CD4-positive, alpha-beta T cell treated with Interleukin-15 for 4 hours (primary cell): ENCODE measurements around the gene CHST7.

Experiments
- DNase-seq: peaks from one replicate; pipeline ENCODE4 v3.0.0-alpha.2; 2020; ENCODE audit warnings: low spot score

CHST7 gene

GRCh38 chrX:46573892-46574773 lies 568 bp downstream of the CHST7 start:
- peak; percentile 57 for DNase-seq

DNA sequence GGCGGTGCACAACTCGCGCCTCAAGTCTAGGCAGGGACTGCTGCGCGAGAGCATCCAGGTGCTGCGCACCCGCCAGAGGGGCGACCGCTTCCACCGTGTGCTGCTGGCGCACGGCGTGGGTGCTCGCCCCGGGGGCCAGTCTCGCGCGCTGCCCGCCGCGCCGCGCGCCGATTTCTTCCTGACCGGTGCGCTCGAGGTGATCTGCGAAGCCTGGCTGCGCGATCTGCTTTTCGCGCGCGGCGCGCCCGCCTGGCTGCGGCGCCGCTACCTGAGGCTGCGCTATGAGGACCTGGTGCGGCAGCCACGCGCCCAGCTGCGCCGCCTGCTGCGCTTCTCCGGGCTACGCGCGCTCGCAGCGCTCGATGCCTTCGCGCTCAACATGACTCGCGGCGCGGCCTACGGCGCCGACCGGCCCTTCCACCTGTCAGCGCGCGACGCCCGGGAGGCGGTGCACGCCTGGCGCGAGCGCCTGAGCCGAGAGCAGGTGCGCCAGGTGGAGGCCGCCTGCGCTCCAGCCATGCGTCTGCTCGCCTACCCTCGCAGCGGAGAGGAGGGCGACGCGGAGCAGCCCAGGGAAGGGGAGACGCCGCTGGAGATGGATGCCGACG lies 1.3 kb downstream of the CHST7 start:
- peak; percentile 38 for DNase-seq

DNA sequence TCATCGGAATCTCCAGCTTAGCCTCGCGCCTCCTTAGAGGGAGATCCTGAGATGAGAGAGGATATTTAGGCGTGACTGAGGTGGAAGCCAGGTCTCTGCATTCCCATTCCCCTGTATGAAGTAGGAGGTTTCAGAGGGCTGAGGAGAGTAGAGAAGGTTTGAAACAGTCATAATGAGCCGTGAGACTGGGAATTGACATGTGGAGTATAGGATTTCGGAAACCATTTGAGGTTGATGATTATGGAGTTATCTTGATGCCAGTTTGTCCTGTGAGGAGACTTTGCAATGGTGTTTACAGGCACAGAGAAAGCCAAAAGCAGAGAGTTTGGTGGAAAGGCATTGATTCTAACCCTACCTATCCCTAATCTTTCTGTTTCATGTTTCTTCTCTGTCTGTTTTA lies 2.0 kb downstream of the CHST7 start:
- no peak for DNase-seq

- DNase-seq, result no peak
Observed at GRCh38 chrX:46575991-46576392, 2.4 kb downstream of the CHST7 start.

DNA sequence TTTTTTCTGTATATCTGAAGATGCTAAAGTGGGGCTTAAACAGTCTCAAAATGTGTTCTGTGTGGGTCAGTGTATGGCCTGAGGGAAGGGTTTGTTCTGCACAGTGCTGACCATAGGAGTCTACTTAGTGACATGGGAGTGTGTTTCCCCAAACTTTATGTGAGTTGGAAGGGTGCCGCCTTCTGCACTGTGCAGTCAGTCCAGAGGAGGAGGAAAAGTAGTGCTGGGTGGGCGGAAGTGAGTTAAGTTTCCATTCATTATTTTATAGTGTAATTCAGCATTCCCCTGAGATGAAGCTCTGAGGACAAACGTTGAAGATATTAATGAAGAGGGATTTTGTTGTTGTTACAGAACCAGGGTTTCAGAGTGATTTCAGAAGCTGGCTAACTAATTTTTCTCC lies 2.9 kb downstream of the CHST7 start:
- no peak for DNase-seq

GRCh38 chrX:46577221-46578005 lies 3.8 kb downstream of the CHST7 start:
- DNase-seq, result no peak

- DNase-seq, result no peak
Observed at GRCh38 chrX:46579250-46579649, 5.7 kb downstream of the CHST7 start.

DNA sequence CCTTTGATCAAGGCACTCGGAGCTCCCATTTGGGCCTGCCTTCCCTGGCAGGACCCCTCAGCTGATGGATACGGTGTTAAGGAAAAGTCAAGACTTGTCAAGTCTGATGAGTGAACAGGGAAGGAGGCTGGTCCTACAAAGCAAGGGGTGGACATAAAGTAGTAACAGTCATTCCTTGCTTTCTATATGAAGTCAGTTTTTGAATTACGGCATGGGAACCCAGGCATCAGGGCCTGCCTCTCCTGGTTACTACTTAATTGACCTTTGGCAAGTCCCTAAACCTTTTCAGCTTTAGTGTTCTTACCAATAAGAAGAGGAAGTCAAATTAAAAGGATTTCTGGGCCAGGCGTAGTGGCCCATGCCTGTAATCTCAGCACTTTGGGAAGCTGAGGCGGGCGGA lies 7.0 kb downstream of the CHST7 start:
- no peak for DNase-seq

- DNase-seq, result no peak
Observed at GRCh38 chrX:46582325-46582724, 8.8 kb downstream of the CHST7 start.

DNA sequence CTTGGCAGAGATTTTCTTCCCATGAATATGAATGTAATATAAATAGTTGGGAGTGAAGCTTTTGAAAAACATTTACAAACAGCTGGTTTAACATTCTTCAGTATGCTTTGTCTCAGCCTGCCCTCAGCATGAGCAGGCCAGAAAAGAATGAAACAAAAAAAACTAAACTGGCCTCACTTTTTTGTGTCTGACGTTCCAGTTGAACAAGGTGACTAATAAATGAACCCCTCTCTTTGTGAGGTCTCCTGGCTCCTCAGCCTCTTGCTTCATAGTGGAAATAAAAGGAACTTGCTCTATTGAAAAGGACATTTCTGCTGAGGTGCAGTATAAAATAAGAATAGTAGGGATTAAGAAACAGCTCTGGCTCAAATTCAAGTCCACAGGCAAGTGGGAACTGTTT lies 9.4 kb downstream of the CHST7 start:
- DNase-seq, result no peak

- no peak for DNase-seq
Observed at GRCh38 chrX:46584736-46585135, 11.2 kb downstream of the CHST7 start.

GRCh38 chrX:46587158-46587557 lies 13.6 kb downstream of the CHST7 start:
- DNase-seq, result no peak

- no peak for DNase-seq
Observed at GRCh38 chrX:46587753-46588171, 14.2 kb downstream of the CHST7 start.

DNA sequence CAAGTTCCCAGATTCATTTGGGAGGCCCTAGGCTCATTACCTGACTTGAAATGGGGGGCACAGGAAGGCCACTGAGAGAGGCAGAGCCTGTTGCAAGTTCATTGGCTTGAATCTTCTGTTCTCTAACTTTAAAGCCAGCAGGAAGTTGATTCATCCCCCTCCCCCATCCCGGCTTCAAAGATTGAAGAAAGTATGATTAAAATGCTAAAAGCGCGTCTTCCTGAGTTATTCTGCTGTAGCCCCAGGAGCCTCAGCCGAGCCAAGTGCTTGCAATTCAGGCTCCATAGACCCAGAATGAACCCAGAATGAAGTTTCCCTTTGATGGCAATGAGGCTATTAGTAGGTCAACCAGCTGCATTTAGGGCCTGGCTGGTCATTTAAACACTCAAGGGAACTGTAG lies 14.7 kb downstream of the CHST7 start:
- DNase-seq, result peak; percentile 48

- no peak for DNase-seq
Observed at GRCh38 chrX:46589977-46590723, 16.6 kb downstream of the CHST7 start.

DNA sequence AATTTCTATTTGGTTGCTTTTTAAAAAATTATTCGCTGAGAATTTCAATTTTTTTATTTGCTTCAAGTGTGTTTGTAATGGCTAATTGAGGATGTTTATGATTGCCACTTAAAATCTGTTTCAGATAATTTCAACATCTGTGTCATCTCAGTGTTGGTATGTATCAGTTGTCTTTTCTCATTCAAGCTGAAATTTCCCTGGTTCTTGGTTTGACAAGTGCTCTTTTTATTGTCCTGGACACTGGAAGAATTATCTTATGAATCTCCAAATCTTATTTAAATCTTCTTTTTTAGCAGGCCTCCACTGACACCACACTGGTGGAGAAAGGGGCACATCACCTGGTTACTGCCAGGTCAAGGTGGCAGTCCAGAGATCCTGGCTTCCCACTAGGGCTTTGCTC lies 21.5 kb downstream of the CHST7 start:
- no peak for DNase-seq

- DNase-seq, result no peak
Observed at GRCh38 chrX:46597208-46597607, 23.6 kb downstream of the CHST7 start.

GRCh38 chrX:46597771-46598170 lies 24.2 kb downstream of the CHST7 start:
- DNase-seq, result no peak

DNA sequence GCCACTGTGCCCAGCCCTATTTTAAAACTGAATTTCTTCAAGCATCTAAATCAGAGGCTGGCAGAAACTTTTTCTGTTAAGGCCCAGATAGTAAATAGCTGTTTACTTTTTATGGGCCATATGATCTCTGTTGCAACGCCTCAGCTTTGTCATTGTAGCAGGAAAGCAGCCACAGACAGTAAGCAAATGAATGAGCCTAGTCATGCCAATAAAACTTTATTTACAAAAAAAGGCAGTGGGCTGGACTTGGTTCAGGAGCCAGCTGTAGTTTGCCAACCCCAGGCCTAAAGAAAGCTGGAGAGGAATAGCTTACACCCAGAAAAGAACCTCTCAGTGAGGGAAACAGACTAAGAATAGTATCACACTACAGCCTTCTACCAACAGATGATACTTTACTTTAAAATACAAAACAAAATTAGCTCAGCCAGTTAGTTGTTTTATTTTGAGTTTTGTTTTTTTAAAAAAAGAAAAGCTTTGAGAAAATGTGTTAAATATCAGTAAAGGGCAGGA lies 25.5 kb downstream of the CHST7 start:
- no peak for DNase-seq

- DNase-seq, result no peak
Observed at GRCh38 chrX:46601283-46601682, 27.7 kb downstream of the CHST7 start.

- no peak for DNase-seq
Observed at GRCh38 chrX:46602468-46603102, 29.0 kb downstream of the CHST7 start.
